K562 (cell line): ENCODE results near the gene CLIC3. TPM values are rescaled to one million over a fixed set of nuclear protein-coding genes. Genes with fewer than 3 reads are reported as not detected.

Experiments used
- ATAC-seq: fragments of 200-7000 bp; cut with Tn5 transposase; 3 replicates; pipeline ENCODE4 v1.9.1; 2020; ENCODE audit warnings: moderate library complexity
- BruUV-seq: library from RNA; stranded (reverse); fragments of 400-500 nt; replicated peaks from 2 replicates; lab custom pipeline; 2021; lab: Mats Ljungman, UMichigan
- CTCF ChIA-PET: fragments of 300-600 bp; formaldehyde crosslinking; extraction: SDS; loops from one replicate; lab custom pipeline; 2021; ENCODE audit warnings: low intra/inter-chr PET ratio; lab: Yijun Ruan, JAX
- POLR2A ChIA-PET: fragments of 300-600, 350-650 bp; sonication (Branson Sonifier 250); formaldehyde crosslinking; extraction: SDS; loops from one replicate; lab custom pipeline; 2021; ENCODE audit warnings: antibody characterized with exemption, inconsistent platforms; lab: Yijun Ruan, JAX
- DNase-seq, 4 experiments: peaks; one replicate each; pipeline versions ENCODE4 v3.0.0 to v3.0.0-alpha.2; 2011 to 2018; ENCODE audit warnings: low spot score in 3 of 4, mixed read lengths in 3 of 4; ENCODE audit errors: extremely low read depth in 1 of 4
- FAIRE-seq: peaks from 2 replicates; lab custom pipeline; 2011; peaks lifted over from hg19 to GRCh38; lab: Jason Lieb, UNC
- H2AFZ ChIP-seq: 2 replicates; pipeline ENCODE4 v1.6.0; 2011; ENCODE audit warnings: low read depth, low read length, control low read depth, inconsistent platforms
- H3K27ac ChIP-seq: fragments of 200-600 bp; 3 replicates; pipeline ENCODE4 v1.8.0; 2011; ENCODE audit warnings: low read depth, mild to moderate bottlenecking, control low read depth, inconsistent platforms, low read length, moderate library complexity, mixed read lengths; ENCODE audit errors: extremely low read depth
- H3K27me3 ChIP-seq, 2 experiments: fragments of 300-600 bp in 1 of 2; 2 replicates in 1 of 2; 3 replicates in 1 of 2; pipeline versions ENCODE4 v1.6.0 to v1.8.0; 2011; ENCODE audit warnings: inconsistent platforms in 2 of 2, low read length in 2 of 2, mild to moderate bottlenecking in 1 of 2, mixed read lengths in 1 of 2, moderate library complexity in 1 of 2; ENCODE audit not compliant: control insufficient read depth in 2 of 2, insufficient read depth in 2 of 2
- H3K36me3 ChIP-seq: fragments of 300-600 bp; 3 replicates; pipeline ENCODE4 v1.8.0; 2011; ENCODE audit warnings: mild to moderate bottlenecking, low read length, inconsistent platforms; ENCODE audit not compliant: control insufficient read depth, insufficient read depth
- H3K4me1 ChIP-seq, 2 experiments: fragments of 200-600 bp in 1 of 2; replicated peaks in 1 of 2; 2 replicates in 1 of 2; 3 replicates in 1 of 2; pipeline versions ENCODE4 v1.5.1 to v1.8.0; 2011; ENCODE audit warnings: inconsistent platforms in 2 of 2, low read length in 2 of 2, mild to moderate bottlenecking in 1 of 2, mixed read lengths in 1 of 2, moderate library complexity in 1 of 2; ENCODE audit not compliant: control insufficient read depth in 2 of 2, insufficient read depth in 2 of 2
- H3K4me2 ChIP-seq: 2 replicates; pipeline ENCODE4 v1.6.1; 2011; ENCODE audit warnings: low read length, control low read depth, inconsistent platforms, mixed read lengths; ENCODE audit not compliant: insufficient read depth
- H3K4me3 ChIP-seq: fragments of 200-600 bp; sonication (generic), shearing (Covaris generic); 2 replicates; pipeline ENCODE4 v1.5.1; 2016; ENCODE audit warnings: control low read depth, inconsistent platforms
- H3K79me2 ChIP-seq: fragments of 200-600 bp; 3 replicates; pipeline ENCODE4 v1.8.0; 2011; ENCODE audit warnings: low read length, inconsistent platforms; ENCODE audit not compliant: control insufficient read depth, insufficient read depth
- H3K9ac ChIP-seq, 2 experiments: 2 replicates each; pipeline versions ENCODE4 v1.6.0 to v1.6.1; 2011; ENCODE audit warnings: low read depth in 2 of 2, low read length in 2 of 2, control low read depth in 1 of 2, inconsistent platforms in 1 of 2, mild to moderate bottlenecking in 1 of 2, mixed read lengths in 1 of 2; ENCODE audit not compliant: insufficient read depth in 1 of 2
- H3K9me1 ChIP-seq: one replicate; pipeline ENCODE4 v1.6.0; 2011; ENCODE audit warnings: inconsistent platforms, mild to moderate bottlenecking, low read length, moderate library complexity; ENCODE audit not compliant: control insufficient read depth, insufficient read depth
- H3K9me3 ChIP-seq: replicated peaks from 2 replicates; pipeline ENCODE4 v1.5.1; 2011; ENCODE audit warnings: low read depth, low read length, inconsistent platforms; ENCODE audit not compliant: control insufficient read depth, insufficient read depth
- H4K20me1 ChIP-seq: replicated peaks from 2 replicates; pipeline ENCODE4 v1.6.1; 2011; ENCODE audit warnings: low read length, inconsistent platforms, mixed read lengths; ENCODE audit not compliant: control insufficient read depth, insufficient read depth
- BRCA1 ChIP-seq, 2 experiments: fragments of 450-650 bp in 1 of 2; sonication (generic) in 1 of 2; formaldehyde crosslinking in 1 of 2; IDR thresholded peaks; 2 replicates each; pipeline versions ENCODE4 v1.5.0 to v1.6.1; 2017 to 2020; ENCODE audit warnings: mild to moderate bottlenecking in 1 of 2, missing genetic modification reagents in 1 of 2
- BRD9 ChIP-seq: fragments of 450-650 bp; IDR thresholded peaks from 2 replicates; pipeline ENCODE4 v1.6.1; 2018; ENCODE audit warnings: low read depth; ENCODE audit not compliant: partially characterized antibody
- FIP1L1 ChIP-seq: fragments of 200-400 bp; formaldehyde crosslinking; IDR thresholded peaks from 2 replicates; pipeline ENCODE4 v1.6.1; 2018; ENCODE audit warnings: mild to moderate bottlenecking, low read depth, low read length; ENCODE audit not compliant: poor library complexity, severe bottlenecking
- HDAC2 ChIP-seq: fragments of 450-650 bp; IDR thresholded peaks from 2 replicates; pipeline ENCODE4 v1.6.1; 2016; ENCODE audit warnings: mild to moderate bottlenecking
- HDAC8 ChIP-seq: fragments of 450-650 bp; IDR thresholded peaks from 2 replicates; pipeline ENCODE4 v1.6.1; 2016; ENCODE audit warnings: mild to moderate bottlenecking, missing genetic modification characterization, moderate library complexity, missing compliant biosample characterization
- HNRNPH1 ChIP-seq: fragments of 200-400 bp; formaldehyde crosslinking; optimal IDR thresholded peaks from 2 replicates; pipeline ENCODE3; 2017; ENCODE audit warnings: low read depth, mild to moderate bottlenecking, low read length, moderate library complexity
- NCOA1 ChIP-seq: fragments of 450-650 bp; IDR thresholded peaks from 2 replicates; pipeline ENCODE4 v1.6.1; 2016; ENCODE audit warnings: low read depth
- POLR2G ChIP-seq: fragments of 200-400 bp; formaldehyde crosslinking; IDR thresholded peaks from 2 replicates; pipeline ENCODE4 v1.6.1; 2017; ENCODE audit warnings: low read depth, mild to moderate bottlenecking, antibody characterized with exemption, low read length, moderate library complexity
- TGIF2 ChIP-seq: sonication (generic); formaldehyde crosslinking; IDR thresholded peaks from 2 replicates; pipeline ENCODE4 v1.8.1; 2022; ENCODE audit warnings: mild to moderate bottlenecking, missing genetic modification reagents, moderate library complexity
- ZBED1 ChIP-seq: IDR thresholded peaks from 2 replicates; pipeline ENCODE4 v1.6.1; 2014
- ZNF551 ChIP-seq: fragments of 250-450 bp; sonication (Bioruptor Pico); IDR thresholded peaks from 2 replicates; pipeline ENCODE4 v1.5.0; 2021; ENCODE audit warnings: mild to moderate bottlenecking, moderate library complexity
- ZNF79 ChIP-seq: fragments of 250-450 bp; sonication (Bioruptor Pico); IDR thresholded peaks from 2 replicates; pipeline ENCODE4 v1.4.0; 2020; ENCODE audit warnings: low read depth, mild to moderate bottlenecking, moderate library complexity
- ZNF830 ChIP-seq: fragments of 250-450 bp; sonication (Bioruptor Pico); IDR thresholded peaks from 2 replicates; pipeline ENCODE4 v1.5.0; 2021; ENCODE audit warnings: mild to moderate bottlenecking
- WGBS: fragments of 100-300 bp; shearing (Covaris generic); methylation state at CpG from one replicate; pipeline ENCODE4 v1.1.6; 2016; ENCODE audit warnings: low coverage, mixed read lengths; ENCODE audit not compliant: insufficient coverage; ENCODE audit errors: missing lambda C conversion rate; 5-methylcytosine and 5-hydroxymethylcytosine counted together
- in situ Hi-C: fragments of 300-500 bp; cut with MboI; formaldehyde crosslinking; loops from 4 replicates; pipeline ENCODE4 v1.15.0; 2018; ENCODE audit warnings: inconsistent platforms, mixed read lengths
- intact Hi-C: fragments of 100-400 bp; cut with micrococcal nuclease; formaldehyde crosslinking; loops from 2 replicates; pipeline ENCODE4 v1.14.2; 2022
- polyA plus RNA-seq, 8 experiments: library from polyadenylated mRNA; depleted of rRNA in 4 of 8; stranded (reverse) in 5 of 8; unstranded in 3 of 8; fragments of >200 nt; fragmentation: Nextera tagmentation in 2 of 8; fragmentation: Illumina TruSeq in 1 of 8; extraction: Ambion mirVana in 2 of 8; extraction: Trizol in 1 of 8; gene quantifications; 2 replicates each; pipeline versions ENCODE4 v1.2.1 to v1.2.3, GENCODE V29; 2011 to 2014; ENCODE audit warnings: inconsistent platforms in 1 of 8, missing spikeins in 1 of 8
- total RNA-seq, 7 experiments: library from RNA; depleted of rRNA in 6 of 7; stranded (reverse); fragments of >200 nt in 6 of 7; fragmentation: Illumina TruSeq in 2 of 7; extraction: Trizol in 2 of 7; gene quantifications; 2 replicates each; pipeline versions ENCODE4 v1.2.1 to v1.2.3, GENCODE V29; 2011 to 2021; ENCODE audit warnings: low replicate concordance in 1 of 7
- TF ChIP-seq, protein P1 (sequence below): fragments of 250-450 bp; sonication (Bioruptor Pico); IDR thresholded peaks from 2 replicates; pipeline ENCODE4 v1.8.0; 2022; ENCODE audit warnings: moderate library complexity, mild to moderate bottlenecking, inconsistent platforms

Gene CLIC3
- total and polyA plus RNA-seq, 9 of the 15 experiments (the other 6 are each of a cell fraction or from before 2014, with no cell fraction given): 0.27 to 0.29 TPM; not detected in 7

DNA sequence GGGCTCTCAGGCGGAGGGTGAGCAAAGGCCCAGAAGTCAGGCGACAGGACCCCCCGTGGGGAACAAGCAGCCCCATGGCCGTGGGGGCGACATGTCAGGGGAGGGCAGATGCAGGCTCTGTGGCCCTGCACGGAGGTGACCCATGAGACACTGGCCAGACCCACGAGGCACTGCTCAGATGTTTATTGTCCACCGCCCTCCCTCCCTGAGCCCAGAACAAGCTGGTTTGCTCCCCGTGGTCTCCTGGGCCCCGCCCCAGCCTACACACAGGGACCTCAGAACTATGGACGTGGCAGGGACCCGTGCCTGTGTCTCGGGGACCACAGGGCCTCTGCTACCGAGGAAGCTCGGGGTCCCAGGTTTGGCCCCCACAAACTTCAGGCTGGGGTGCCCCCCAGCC is 33.6 kb upstream of the CLIC3 start:
- Histone ChIP-seq H3K36me3 (no peaks in the 10 kb centered on the region), H3K79me2 (peaks cover 3% of the 10 kb centered on the region; the same call in 1 of the 3 replicates), H4K20me1 (no peaks in the 10 kb centered on the region), H3K4me2 (no peak overlapping the region), H3K27me3 (no peaks in the 10 kb centered on the region), H2AFZ (no peak overlapping the region), H3K9me3 (no peaks in the 10 kb centered on the region), H3K4me3 (no peak overlapping the region), H3K9me1 (no peaks in the 10 kb centered on the region), H3K9ac (no peak overlapping the region), H3K27ac (no peak overlapping the region), H3K4me1 (peaks cover 9 to 85% of the 10 kb centered on the region in 2 experiments; a peak in 4 of 5 replicates)
- in situ Hi-C loops: no loop called here
- intact Hi-C loops: no loop called here
- TF ChIP-seq NCOA1 (no peak), POLR2G (no peak), HDAC2 (no peak), TGIF2 (CRISPR knock-in tag) (no peak), ZBED1 (no peak), HNRNPH1 (no peak), ZNF830 (CRISPR knock-in tag) (no peak), BRCA1 (IDR thresholded peaks at IDR 0.05) (no peak), BRCA1 (CRISPR knock-in tag; IDR thresholded peaks at IDR 0.05) (no peak), ZNF551 (CRISPR knock-in tag) (no peak), BRD9 (no peak), HDAC8 (no peak), FIP1L1 (no peak), ZNF79 (no peak)
- TF ChIP-seq, protein P1, sequence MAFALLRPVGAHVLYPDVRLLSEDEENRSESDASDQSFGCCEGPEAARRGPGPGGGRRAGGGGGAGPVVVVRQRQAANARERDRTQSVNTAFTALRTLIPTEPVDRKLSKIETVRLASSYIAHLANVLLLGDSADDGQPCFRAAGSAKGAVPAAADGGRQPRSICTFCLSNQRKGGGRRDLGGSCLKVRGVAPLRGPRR (CRISPR knock-in tag): no peak
- FAIRE-seq: no peak
- 26% methylated on average over 12 of the region's 15 CpGs for WGBS
- ATAC-seq: no peak
- ChIA-PET POLR2A (interaction anchor here (0.6 to 0.7 kb wide), 3 partner anchors 82 to 154 kb away, joined by 3 to 4 read pairs (median 3); no protein-coding TSS in a partner anchor), CTCF (interaction anchor here (0.6 to 3.0 kb wide), 6 partner anchors 14 to 246 kb away, joined by 3 to 17 read pairs (median 4); partner anchors contain the start of genes NPDC1 and TMEM141)
- no TSS peak for BruUV-seq
- no peak for DNase-seq
